ENCODE results near the gene PRMT7.

The PRMT7 gene

GRCh38 chr16:68350813-68351350, 40.1 kb downstream of the PRMT7 start:
- Histone ChIP-seq H3K27me3 (ENCODE audit: control insufficient read depth, insufficient read depth, low read length) (no peaks in the 10 kb centered on the region), H3K9ac (ENCODE audit: low read depth, low read length) (no peak overlapping the region), H3K9me3 (ENCODE audit: control insufficient read depth, insufficient read depth, low read length) (no peaks in the 10 kb centered on the region), H3K36me3 (ENCODE audit: control insufficient read depth, insufficient read depth, low read length) (peaks cover 87% of the 10 kb centered on the region), H3K27ac (ENCODE audit: low read depth, low read length) (no peak overlapping the region), H3K4me3 (ENCODE audit: low read depth, low read length) (no peak overlapping the region), H3K4me1 (ENCODE audit: control insufficient read depth, insufficient read depth, low read length) (no peaks in the 10 kb centered on the region)

GRCh38 chr16:68351463-68351862, 40.6 kb downstream of the PRMT7 start:
- Histone ChIP-seq H3K27me3 (ENCODE audit: control insufficient read depth, insufficient read depth, low read length) (no peaks in the 10 kb centered on the region), H3K4me3 (ENCODE audit: low read depth, low read length) (no peak overlapping the region), H3K27ac (ENCODE audit: low read depth, low read length) (no peak overlapping the region), H3K4me1 (ENCODE audit: control insufficient read depth, insufficient read depth, low read length) (no peaks in the 10 kb centered on the region), H3K36me3 (ENCODE audit: control insufficient read depth, insufficient read depth, low read length) (peaks cover 87% of the 10 kb centered on the region), H3K9me3 (ENCODE audit: control insufficient read depth, insufficient read depth, low read length) (no peaks in the 10 kb centered on the region), H3K9ac (ENCODE audit: low read depth, low read length) (no peak overlapping the region)

- Histone ChIP-seq H3K27ac (ENCODE audit: low read depth, low read length) (no peak overlapping the region), H3K9ac (ENCODE audit: low read depth, low read length) (no peak overlapping the region), H3K4me1 (ENCODE audit: control insufficient read depth, insufficient read depth, low read length) (no peaks in the 10 kb centered on the region), H3K36me3 (ENCODE audit: control insufficient read depth, insufficient read depth, low read length) (peaks cover 87% of the 10 kb centered on the region), H3K27me3 (ENCODE audit: control insufficient read depth, insufficient read depth, low read length) (no peaks in the 10 kb centered on the region), H3K9me3 (ENCODE audit: control insufficient read depth, insufficient read depth, low read length) (no peaks in the 10 kb centered on the region), H3K4me3 (ENCODE audit: low read depth, low read length) (no peak overlapping the region)
Observed at GRCh38 chr16:68351991-68352431, 41.2 kb downstream of the PRMT7 start.

- H3K27ac ChIP-seq (ENCODE audit: low read depth, low read length): no peak overlapping the region
- H3K9ac ChIP-seq (ENCODE audit: low read depth, low read length): no peak overlapping the region
- no peaks in the 10 kb centered on the region for H3K9me3 ChIP-seq (ENCODE audit: control insufficient read depth, insufficient read depth, low read length)
- peaks cover 87% of the 10 kb centered on the region for H3K36me3 ChIP-seq (ENCODE audit: control insufficient read depth, insufficient read depth, low read length)
- no peak overlapping the region for H3K4me3 ChIP-seq (ENCODE audit: low read depth, low read length)
- no peaks in the 10 kb centered on the region for H3K27me3 ChIP-seq (ENCODE audit: control insufficient read depth, insufficient read depth, low read length)
- H3K4me1 ChIP-seq (ENCODE audit: control insufficient read depth, insufficient read depth, low read length): no peaks in the 10 kb centered on the region
Observed at GRCh38 chr16:68353366-68353765, 42.5 kb downstream of the PRMT7 start.

GRCh38 chr16:68354816-68355215, 44.0 kb downstream of the PRMT7 start:
- Histone ChIP-seq H3K4me1 (ENCODE audit: control insufficient read depth, insufficient read depth, low read length) (no peaks in the 10 kb centered on the region), H3K27ac (ENCODE audit: low read depth, low read length) (no peak overlapping the region), H3K9ac (ENCODE audit: low read depth, low read length) (no peak overlapping the region), H3K27me3 (ENCODE audit: control insufficient read depth, insufficient read depth, low read length) (no peaks in the 10 kb centered on the region), H3K9me3 (ENCODE audit: control insufficient read depth, insufficient read depth, low read length) (no peaks in the 10 kb centered on the region), H3K4me3 (ENCODE audit: low read depth, low read length) (no peak overlapping the region), H3K36me3 (ENCODE audit: control insufficient read depth, insufficient read depth, low read length) (peaks cover 75% of the 10 kb centered on the region)

- H3K27ac ChIP-seq (ENCODE audit: low read depth, low read length): no peak overlapping the region
- H3K9me3 ChIP-seq (ENCODE audit: control insufficient read depth, insufficient read depth, low read length): no peaks in the 10 kb centered on the region
- H3K36me3 ChIP-seq (ENCODE audit: control insufficient read depth, insufficient read depth, low read length): peaks cover 67% of the 10 kb centered on the region
- H3K4me3 ChIP-seq (ENCODE audit: low read depth, low read length): no peak overlapping the region
- H3K27me3 ChIP-seq (ENCODE audit: control insufficient read depth, insufficient read depth, low read length): no peaks in the 10 kb centered on the region
- no peak overlapping the region for H3K9ac ChIP-seq (ENCODE audit: low read depth, low read length)
- H3K4me1 ChIP-seq (ENCODE audit: control insufficient read depth, insufficient read depth, low read length): no peaks in the 10 kb centered on the region
Observed at GRCh38 chr16:68355447-68356248, 44.8 kb downstream of the PRMT7 start.

GRCh38 chr16:68356249-68356918, 45.6 kb downstream of the PRMT7 start:
- H3K27me3 ChIP-seq (ENCODE audit: control insufficient read depth, insufficient read depth, low read length): no peaks in the 10 kb centered on the region
- H3K9me3 ChIP-seq (ENCODE audit: control insufficient read depth, insufficient read depth, low read length): no peaks in the 10 kb centered on the region
- no peak overlapping the region for H3K9ac ChIP-seq (ENCODE audit: low read depth, low read length)
- peaks cover 64% of the 10 kb centered on the region for H3K36me3 ChIP-seq (ENCODE audit: control insufficient read depth, insufficient read depth, low read length)
- no peak overlapping the region for H3K27ac ChIP-seq (ENCODE audit: low read depth, low read length)
- H3K4me3 ChIP-seq (ENCODE audit: low read depth, low read length): no peak overlapping the region
- H3K4me1 ChIP-seq (ENCODE audit: control insufficient read depth, insufficient read depth, low read length): no peaks in the 10 kb centered on the region

- Histone ChIP-seq H3K4me3 (ENCODE audit: low read depth, low read length) (no peak overlapping the region), H3K27ac (ENCODE audit: low read depth, low read length) (no peak overlapping the region)
Observed at GRCh38 chr16:68356919-68357286, 46.1 kb downstream of the PRMT7 start.

GRCh38 chr16:68357521-68357922, 46.7 kb downstream of the PRMT7 start:
- no peak overlapping the region for H3K4me3 ChIP-seq (ENCODE audit: low read depth, low read length)

More at GRCh38 chr16:68356919-68357286, 46.1 kb downstream of the PRMT7 start:
- Histone ChIP-seq H3K9me3 (ENCODE audit: control insufficient read depth, insufficient read depth, low read length) (no peaks in the 10 kb centered on the region), H3K4me1 (ENCODE audit: control insufficient read depth, insufficient read depth, low read length) (no peaks in the 10 kb centered on the region), H3K27me3 (ENCODE audit: control insufficient read depth, insufficient read depth, low read length) (no peaks in the 10 kb centered on the region), H3K36me3 (ENCODE audit: control insufficient read depth, insufficient read depth, low read length) (peaks cover 59% of the 10 kb centered on the region), H3K9ac (ENCODE audit: low read depth, low read length) (no peak overlapping the region)

GRCh38 chr16:68357923-68358322, 47.1 kb downstream of the PRMT7 start:
- Histone ChIP-seq H3K9ac (ENCODE audit: low read depth, low read length) (no peak overlapping the region), H3K4me1 (ENCODE audit: control insufficient read depth, insufficient read depth, low read length) (no peaks in the 10 kb centered on the region), H3K9me3 (ENCODE audit: control insufficient read depth, insufficient read depth, low read length) (no peaks in the 10 kb centered on the region), H3K27ac (ENCODE audit: low read depth, low read length) (no peak overlapping the region), H3K4me3 (ENCODE audit: low read depth, low read length) (no peak overlapping the region), H3K27me3 (ENCODE audit: control insufficient read depth, insufficient read depth, low read length) (no peaks in the 10 kb centered on the region), H3K36me3 (ENCODE audit: control insufficient read depth, insufficient read depth, low read length) (peaks cover 49% of the 10 kb centered on the region)

More at GRCh38 chr16:68357521-68357922, 46.7 kb downstream of the PRMT7 start:
- H3K36me3 ChIP-seq (ENCODE audit: control insufficient read depth, insufficient read depth, low read length): peaks cover 53% of the 10 kb centered on the region
- no peak overlapping the region for H3K9ac ChIP-seq (ENCODE audit: low read depth, low read length)
- no peaks in the 10 kb centered on the region for H3K27me3 ChIP-seq (ENCODE audit: control insufficient read depth, insufficient read depth, low read length)
- no peaks in the 10 kb centered on the region for H3K4me1 ChIP-seq (ENCODE audit: control insufficient read depth, insufficient read depth, low read length)
- H3K9me3 ChIP-seq (ENCODE audit: control insufficient read depth, insufficient read depth, low read length): no peaks in the 10 kb centered on the region
- no peak overlapping the region for H3K27ac ChIP-seq (ENCODE audit: low read depth, low read length)

- Histone ChIP-seq H3K27ac (ENCODE audit: low read depth, low read length) (no peak overlapping the region), H3K4me3 (ENCODE audit: low read depth, low read length) (no peak overlapping the region), H3K9me3 (ENCODE audit: control insufficient read depth, insufficient read depth, low read length) (no peaks in the 10 kb centered on the region), H3K27me3 (ENCODE audit: control insufficient read depth, insufficient read depth, low read length) (no peaks in the 10 kb centered on the region), H3K9ac (ENCODE audit: low read depth, low read length) (no peak overlapping the region), H3K36me3 (ENCODE audit: control insufficient read depth, insufficient read depth, low read length) (peaks cover 39% of the 10 kb centered on the region), H3K4me1 (ENCODE audit: control insufficient read depth, insufficient read depth, low read length) (no peaks in the 10 kb centered on the region)
Observed at GRCh38 chr16:68358951-68359350, 48.1 kb downstream of the PRMT7 start.
